HG02571 (cell line): ENCODE results near the gene ZNF639.

Experiments used
- ATAC-seq: cut with Tn5 transposase; IDR thresholded peaks from one replicate; pipeline ENCODE4 v1.9.1; 2021; ENCODE audit warnings: mild to moderate bottlenecking, moderate library complexity; ENCODE audit not compliant: unreplicated experiment

Gene ZNF639

DNA sequence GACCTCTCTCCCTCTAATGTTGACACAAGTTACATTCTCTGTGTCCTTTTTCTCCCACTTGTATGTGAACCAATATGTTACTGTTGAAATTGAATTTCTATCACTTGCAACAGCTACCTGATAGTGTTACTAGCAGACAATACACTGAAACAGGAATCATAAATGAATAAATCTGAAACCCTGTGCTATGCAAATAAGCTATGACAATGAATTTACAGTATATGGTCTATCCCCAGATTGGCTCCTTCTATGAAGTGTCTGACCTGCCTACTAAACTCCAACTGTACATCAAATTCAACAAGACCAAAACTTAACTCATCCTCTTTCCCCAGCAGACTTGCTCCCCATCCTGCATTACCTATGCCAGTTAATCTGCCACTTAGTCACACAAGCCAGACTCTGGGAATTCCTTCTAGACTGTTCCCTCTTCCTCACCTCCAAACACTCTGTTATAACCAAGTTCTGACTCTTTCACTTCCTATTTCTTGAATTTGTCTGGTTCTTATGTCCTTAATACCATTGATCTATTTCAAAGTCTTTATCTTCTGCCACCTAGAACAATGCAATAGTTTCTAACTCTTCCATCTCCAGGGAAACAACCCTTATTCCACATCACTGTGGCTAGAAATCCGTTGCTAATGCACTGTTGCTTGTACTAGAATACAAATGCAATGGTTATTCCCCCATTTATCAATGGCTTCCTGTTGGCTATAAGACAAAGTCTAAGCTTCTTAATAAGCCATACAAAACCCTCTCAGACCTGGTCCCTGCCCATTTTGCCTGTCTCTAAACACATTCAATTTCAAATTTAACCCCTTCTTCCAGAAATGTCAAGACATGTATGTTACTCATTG lies 13.4 kb upstream of the ZNF639 start:
- ATAC-seq = peak; percentile 77

DNA sequence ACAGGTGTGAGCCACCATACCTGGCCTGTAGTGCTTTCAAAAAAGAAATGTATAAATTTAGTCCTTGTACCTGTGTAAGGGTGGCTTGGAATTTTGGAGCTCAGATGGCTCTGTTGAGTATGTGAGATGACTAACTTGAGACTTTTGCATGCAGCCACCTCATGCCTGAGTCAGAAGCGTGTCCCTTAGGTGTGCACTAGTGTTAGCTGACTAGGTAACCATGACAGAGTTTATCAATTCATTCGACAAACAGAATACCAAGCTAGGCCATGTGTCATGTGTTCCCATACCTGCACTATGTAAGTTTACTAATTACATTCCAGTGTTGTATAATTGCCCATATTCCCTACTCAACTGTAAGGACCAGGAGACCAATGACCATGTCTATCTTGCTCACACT lies 4.0 kb upstream of the ZNF639 start:
- no peak for ATAC-seq

DNA sequence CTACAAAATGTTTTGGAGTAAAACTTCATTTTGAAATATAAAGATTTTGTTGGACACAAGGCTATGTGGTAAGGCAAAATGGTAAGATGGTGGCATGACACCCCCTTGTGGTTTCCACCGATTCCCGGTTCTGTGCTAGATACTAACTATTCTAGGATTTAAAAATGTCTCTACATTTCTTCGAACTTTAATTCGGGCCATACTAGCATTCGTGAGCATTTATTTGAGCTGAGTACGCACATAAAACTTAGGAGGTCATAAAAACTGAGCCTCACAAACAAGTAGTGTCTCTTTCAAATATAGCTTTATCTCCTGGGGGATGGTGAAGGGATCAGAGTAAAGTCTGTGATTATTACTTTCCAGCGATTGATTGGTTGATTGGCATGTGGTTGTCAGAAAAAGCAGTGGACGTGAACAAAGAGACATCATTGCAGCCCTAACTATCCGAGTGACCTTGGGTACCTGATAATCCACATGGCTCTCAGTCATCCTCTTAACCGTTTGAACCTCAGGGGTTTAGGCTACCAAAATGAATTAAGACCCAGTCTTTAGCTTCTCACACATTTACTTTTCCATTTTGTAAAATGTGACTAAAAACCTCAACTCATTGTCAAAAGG lies 1.1 kb upstream of the ZNF639 start:
- ATAC-seq = no peak

DNA sequence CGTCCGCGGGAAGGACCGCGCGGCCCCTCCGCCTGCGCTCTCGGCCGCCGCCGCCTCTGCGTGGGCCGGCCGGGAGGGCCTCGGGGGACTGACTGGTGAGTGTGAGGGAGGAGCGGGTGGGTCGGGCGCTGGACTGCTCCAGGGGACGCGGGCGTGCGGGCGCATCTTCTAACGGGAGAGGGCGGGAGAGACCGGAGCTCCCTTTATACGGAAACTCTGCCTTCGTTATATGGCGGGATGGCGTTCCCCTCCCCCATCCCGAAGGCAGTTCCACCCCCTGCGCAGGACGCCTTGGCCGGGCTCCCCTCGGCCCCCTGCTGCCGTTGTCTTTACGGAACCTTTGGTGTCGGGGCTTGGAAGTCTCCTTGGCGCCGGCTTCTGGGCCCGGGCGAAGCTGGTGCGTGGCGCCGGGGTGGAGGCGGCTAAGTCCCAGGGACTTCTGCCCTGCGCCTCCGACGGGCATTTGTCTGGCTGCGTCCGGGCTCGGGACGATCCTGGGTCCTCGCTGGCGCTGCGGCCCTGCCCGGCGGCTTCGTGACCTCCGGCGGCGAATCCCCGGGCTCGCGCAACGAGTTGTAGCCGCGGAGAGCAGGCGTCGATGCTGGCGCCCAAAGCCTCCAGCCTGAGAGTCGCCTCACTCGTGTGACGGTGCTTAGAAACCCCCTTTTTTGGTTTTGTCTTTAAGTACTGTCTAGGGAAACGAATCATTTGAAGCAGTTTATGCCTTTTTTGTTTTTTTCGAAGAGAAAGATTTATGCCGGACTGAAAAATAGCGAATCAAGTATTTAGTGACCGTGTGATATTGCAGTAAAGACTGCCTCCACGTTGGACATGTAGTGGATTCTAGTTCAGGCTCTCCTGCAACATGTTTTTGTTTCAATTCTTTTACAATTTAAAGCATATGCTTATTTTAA lies 623 bp downstream of the ZNF639 start:
- peak; percentile 35 for ATAC-seq

DNA sequence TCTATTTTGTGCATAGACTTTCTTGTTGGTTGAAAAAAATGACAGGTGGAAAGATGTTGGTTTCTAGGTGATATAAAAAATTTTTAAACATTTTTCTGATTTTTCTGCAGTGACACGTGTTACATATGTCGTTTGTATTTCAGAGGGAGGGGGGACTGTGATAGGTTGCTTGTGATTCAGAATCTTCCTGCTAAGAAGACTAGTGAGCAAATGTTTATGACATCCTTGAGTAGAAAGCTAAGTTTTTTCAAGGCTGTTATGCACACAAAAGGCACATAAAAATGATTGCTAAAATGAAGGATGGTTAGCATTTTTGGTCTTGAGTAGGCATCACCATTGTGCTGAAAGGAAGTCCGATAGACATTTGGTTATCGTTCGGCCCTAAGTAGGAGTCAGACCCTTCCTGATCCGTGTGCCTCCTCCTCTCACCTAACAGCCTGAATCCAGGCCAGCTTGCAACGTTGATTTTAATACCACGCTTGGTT lies 1.5 kb downstream of the ZNF639 start:
- no peak for ATAC-seq

DNA sequence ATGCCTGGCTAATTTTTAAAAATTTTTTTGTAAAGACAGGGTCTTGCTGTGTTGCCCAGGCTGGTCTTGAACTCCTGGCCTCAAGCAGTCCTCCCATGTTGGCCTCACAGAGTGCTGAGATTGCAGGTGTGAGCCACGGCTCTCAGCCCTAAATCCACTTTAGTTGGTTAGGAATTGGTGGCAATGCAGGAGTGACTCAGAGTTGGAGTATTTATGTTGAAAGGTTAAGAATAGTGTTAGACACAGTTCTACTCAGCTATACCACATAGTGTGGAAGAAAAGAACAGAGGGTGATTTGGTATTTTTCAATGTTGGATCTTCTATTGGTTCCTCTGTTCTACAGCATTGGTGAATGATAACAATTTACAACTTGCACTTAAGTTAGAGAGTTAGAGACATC lies 7.6 kb downstream of the ZNF639 start:
- ATAC-seq = no peak

DNA sequence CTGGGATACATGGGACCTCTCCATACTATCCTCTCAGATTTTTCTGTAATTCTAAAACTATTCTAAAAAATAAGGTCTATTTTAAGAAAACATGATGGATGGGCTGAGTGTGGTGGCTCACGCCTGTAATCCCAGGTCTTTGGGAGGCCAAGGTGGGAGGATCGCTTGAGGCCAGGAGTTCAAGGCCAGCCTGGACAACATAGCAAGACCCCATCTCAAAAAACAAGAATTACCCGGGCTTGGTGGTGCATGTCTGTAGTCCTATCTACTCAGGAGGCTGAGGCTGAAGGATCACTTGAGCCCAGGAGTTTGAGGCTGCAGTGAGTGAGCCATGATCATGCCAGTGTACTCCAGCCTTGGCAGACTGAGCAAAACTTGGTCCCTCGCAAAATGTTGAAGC lies 9.4 kb downstream of the ZNF639 start:
- no peak for ATAC-seq

DNA sequence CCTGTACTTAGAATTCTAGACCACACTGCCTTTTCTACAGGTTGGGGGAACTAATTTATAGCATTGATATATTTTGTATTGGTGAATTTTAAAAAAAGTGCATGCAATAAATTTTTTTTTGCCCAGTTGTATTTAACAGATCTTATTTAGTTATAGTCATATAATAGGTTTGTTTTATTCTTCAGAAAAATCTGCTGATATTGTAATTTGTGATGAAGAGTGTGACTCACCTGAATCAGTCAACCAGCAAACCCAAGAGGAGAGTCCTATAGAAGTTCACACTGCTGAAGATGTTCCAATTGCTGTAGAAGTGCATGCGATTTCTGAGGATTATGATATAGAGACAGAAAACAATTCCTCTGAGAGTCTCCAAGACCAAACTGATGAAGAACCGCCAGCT lies 10.3 kb downstream of the ZNF639 start:
- no peak for ATAC-seq

DNA sequence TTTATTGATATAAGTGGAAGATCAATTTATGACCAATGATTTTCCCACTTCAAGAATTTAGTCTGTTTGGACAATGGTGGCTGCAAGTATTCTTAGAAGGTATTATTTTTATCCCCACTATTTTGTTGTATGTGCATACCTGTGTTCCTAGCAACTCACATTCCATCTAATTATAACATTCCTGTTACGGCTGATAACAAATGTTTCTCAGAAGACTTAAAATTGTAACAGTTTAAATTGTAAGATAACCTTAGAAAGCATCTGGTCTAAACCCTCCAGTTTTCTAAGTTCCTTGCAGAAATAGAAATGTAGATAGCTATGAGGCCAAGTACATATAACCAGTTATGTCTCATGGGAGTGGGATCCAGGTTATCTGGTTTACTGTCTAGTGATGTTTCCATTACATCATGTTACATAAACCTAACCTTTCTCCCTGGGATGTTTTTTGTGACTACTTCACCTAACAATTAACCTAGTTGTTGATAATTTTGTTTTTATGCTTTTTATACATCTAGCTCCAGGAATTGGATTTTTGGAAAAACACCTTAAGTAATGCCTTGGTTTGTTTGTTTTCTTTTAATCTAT lies 13.6 kb downstream of the ZNF639 start:
- no peak for ATAC-seq

DNA sequence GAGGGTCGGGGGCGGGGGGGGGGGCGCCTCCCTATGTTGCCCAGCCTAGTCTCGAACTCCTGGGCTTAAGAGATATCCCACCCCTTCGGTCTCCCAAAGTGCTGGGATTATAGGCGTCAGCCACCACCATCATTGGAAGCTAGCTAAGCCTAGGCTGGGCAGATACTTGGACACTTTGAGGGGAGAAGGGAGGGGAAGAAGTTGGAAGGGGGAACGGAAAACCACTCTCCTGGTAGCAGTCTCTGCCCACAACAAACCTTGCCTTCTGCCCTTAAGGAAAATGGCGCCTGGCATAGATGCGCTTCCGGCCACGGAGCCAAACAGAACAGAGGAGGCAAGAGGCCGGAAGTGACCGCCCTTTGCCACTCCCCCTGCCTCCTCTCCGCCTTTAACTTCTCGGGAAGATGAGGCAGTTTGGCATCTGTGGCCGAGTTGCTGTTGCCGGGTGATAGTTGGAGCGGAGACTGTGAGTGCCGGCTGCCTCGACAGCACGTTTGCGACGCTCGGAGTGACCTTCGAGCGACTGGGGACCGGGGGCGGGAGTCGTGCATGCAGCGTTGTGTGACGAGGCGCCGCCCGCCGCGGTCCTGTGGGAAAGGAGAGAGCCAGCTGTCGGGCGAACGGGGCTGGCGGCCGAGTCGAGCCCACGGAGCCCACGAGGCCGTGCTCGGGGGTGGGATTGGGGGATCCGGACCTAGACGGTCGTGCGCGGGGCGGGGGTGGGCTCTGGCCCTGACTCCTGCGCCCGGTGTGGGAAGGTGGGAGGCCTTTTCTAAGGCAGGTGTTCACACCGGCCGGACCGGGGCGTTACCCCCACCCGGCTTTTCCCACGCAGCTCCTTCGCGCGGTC lies 24.7 kb downstream of the ZNF639 start, which contains the start of gene MFN1:
MFN1 (plus strand) TSS at position 365 of the 850 bp plus-strand sequence. CDS start 1,143 bp downstream, outside the sequence.
- ATAC-seq = peak; percentile 95

DNA sequence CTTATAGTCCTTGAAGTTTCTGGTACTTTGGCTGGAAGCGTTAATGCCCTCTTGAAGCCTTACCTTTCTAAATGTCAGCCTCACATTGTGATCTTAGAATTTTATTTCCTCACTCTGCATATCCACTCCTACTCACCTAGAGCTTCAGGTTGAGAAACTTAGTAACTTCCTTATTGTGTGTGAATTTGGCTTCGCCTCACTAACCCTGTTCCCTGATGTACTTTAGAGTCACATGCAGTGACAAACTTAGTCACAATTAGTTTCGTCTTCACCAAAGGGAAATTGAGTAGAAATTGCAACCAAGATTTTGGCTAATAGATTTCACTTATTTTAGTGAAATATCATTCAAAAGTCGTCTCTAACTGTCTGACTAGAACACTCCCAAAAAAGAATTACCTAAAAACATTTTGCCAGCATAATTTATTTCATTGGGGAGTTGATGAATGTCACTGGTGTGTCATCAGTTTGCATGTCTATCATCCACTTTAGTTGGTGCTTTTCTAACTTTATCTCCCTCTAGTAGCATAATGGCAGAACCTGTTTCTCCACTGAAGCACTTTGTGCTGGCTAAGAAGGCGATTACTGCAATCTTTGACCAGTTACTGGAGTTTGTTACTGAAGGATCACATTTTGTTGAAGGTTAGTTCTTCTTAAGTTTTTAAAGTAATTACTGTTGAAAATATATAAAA lies 25.6 kb downstream of the ZNF639 start:
- ATAC-seq = peak; percentile 35

DNA sequence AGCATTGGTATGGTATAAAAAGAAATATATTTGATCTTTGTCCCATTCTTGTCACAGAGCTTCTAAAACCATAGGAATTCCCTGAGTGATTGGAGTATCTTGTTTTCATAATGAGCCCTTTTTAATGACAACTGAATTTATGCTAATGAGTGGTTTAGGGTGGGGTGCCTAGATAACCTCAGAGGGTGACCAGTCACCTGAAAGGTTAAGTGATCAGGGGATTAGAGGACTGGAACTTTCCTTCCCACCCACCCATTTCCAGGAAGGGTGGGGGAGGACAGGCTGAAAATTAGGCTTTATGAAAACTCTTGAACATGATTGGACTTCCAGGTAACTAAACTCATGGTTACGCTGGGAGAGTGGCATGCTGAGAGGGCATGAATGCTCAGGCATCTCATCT lies 33.2 kb downstream of the ZNF639 start:
- ATAC-seq = no peak

DNA sequence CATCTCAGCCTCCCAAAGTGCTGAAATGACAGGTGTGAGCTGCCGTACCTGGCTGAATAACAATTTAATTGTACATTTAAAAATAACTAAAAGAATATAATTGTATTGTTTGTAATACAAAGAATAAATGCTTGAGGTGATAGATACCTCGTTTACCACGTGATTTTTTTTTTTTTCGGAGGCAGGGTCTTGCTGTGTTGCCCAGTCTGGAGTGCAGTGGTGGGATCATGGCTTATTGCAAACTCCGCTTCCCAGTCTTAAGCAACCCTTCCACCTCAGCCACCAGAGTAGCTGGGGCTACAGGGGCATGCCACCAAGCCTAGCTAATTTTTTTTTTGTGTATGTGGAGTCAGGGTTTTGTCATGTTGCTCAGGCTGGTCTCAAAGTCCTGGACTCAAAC lies 40.5 kb downstream of the ZNF639 start:
- ATAC-seq = no peak

DNA sequence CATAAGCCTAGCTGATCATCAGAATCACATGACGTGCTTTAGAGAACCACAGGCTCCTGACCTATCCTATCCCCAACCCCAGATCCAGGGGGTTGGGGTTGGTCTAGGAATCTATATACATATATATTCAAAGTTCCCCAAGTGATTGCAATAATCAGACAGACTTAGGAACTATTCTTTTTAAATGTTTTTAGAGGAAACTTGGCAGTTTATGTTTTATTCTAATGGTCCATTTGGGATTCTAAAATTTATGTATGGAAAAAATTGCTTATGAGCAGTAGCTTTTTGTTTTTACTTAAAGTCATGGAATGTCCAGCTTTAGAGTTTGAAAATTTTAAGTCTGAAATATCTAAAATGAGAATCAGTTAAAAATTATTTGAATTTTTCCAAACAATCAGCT lies 46.8 kb downstream of the ZNF639 start:
- ATAC-seq = no peak

DNA sequence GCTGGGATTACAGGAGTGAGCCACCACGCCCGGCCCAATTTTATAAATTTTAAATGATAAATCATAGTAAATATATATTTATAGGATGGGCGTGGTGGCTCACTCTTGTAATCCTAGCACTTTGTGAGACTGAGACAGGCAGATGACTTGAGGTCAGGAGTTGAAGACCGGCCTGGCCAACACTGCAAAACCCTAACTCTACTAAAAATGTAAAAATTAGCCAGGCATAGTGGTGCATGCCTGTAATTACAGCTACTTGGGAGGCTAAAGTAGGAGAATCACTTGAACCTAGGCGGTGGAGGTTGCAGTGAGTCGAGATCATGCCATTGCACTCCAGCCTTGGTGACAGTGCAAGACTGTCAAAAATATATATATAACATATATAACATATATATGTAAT lies 51.1 kb downstream of the ZNF639 start:
- ATAC-seq = no peak

DNA sequence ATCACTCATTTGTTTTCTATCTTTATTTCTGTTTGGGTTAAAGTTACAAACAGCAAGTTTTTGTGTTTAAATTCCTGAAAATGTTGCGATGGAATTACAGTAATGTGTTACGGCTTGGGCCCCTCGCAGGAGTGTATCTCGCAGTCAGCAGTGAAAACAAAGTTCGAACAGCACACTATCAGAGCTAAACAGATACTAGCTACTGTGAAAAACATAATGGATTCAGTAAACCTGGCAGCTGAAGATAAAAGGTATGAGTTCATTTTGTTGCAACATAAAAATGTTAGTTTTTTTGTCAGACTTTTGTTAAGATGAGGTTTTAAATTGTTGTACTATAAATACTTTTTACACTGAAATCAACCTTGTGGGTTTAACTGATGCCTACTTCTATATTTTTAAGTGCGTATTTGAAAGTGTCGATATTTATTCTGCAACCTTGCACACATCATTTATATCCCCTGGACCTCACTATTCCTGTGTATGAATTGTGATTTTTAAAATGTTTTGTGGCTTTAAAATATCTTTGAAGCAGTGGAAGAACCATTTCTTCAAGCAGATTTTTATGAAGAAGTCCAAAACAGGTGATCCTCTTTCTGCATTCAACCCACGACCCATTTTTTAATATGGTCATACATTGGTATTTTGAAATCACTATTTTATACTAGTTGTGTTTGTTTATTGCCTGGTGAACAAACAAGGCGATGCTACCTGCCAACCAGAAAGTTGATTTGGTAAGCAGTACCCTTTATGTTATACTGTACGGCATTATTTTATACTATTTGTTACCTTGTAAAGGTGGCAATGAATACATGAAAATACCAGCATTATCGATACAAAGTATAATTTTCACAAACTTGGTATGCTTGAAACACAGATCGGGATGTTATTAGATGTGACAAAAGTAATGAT lies 52.5 kb downstream of the ZNF639 start:
- no peak for ATAC-seq

DNA sequence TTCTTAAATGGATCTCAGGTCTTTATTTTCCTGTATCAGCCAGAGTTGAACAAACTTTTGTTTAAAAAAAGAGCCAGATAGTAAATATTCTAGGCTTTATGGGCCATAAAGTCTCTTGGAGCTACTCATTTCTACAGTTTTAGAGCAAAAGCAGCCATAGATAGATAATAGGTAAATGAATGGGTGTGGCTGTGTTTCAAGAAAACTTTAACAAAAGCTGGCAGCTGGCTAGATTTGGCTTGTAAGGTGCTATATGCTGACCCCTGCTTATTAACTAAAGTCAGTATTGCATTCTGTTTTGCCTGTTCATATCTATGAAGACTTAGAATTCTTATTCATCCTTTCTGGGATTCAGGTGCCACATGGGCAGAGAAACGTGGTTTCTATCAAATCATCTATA lies 53.6 kb downstream of the ZNF639 start:
- no peak for ATAC-seq
